Ascending aorta (tissue), 2 donors: ENCODE results near the gene C10orf95. TPM values are rescaled to one million over a fixed set of nuclear protein-coding genes. Genes with fewer than 3 reads are reported as not detected.

Experiments used
- DNase-seq, 2 donors: peaks; one replicate each; pipeline ENCODE4 v3.0.0-alpha.2; 2019; ENCODE audit warnings: low spot score in 2 of 2
- H3K27ac ChIP-seq, 2 donors: fragments of 200-600 bp; sonication (generic); one replicate each; pipeline ENCODE4 v1.5.1; 2016 to 2017; ENCODE audit warnings: mild to moderate bottlenecking in 1 of 2
- H3K27me3 ChIP-seq: fragments of 200-600 bp; sonication (generic); one replicate; pipeline ENCODE4 v1.5.1; 2017
- H3K36me3 ChIP-seq, 2 donors: fragments of 200-600 bp; sonication (generic); one replicate each; pipeline ENCODE4 v1.5.1; 2016
- H3K4me1 ChIP-seq, 2 donors: fragments of 200-600 bp; sonication (generic); one replicate each; pipeline ENCODE4 v1.5.1; 2016 to 2017; ENCODE audit warnings: mild to moderate bottlenecking in 1 of 2
- H3K4me3 ChIP-seq, 2 donors: fragments of 200-600 bp; sonication (generic); one replicate each; pipeline ENCODE4 v1.5.1; 2016 to 2017; ENCODE audit warnings: mild to moderate bottlenecking in 1 of 2
- H3K9me3 ChIP-seq, 2 donors: fragments of 200-600 bp; sonication (generic); one replicate each; pipeline ENCODE4 v1.5.1; 2016
- intact Hi-C: fragments of 100-400 bp; cut with DNase I; formaldehyde crosslinking; loops from one replicate; pipeline ENCODE4 v1.15.1; 2023
- total RNA-seq: library from RNA; depleted of rRNA; stranded (reverse); fragments of >200 nt; gene quantifications from one replicate; pipeline ENCODE4 v1.1.0, GENCODE V29; 2016
- TF ChIP-seq, protein P1 (sequence below), 3 experiments: fragments of 200-600 bp in 2 of 3; fragments of 450-650 bp in 1 of 3; sonication (generic) in 2 of 3; IDR thresholded peaks; one replicate each; pipeline ENCODE4 v1.5.1; 2016 to 2019; ENCODE audit warnings: antibody characterized with exemption in 3 of 3, mild to moderate bottlenecking in 1 of 3, moderate library complexity in 1 of 3

Gene C10orf95
- total RNA-seq, 1 donor from 2014 or later = not detected

DNA sequence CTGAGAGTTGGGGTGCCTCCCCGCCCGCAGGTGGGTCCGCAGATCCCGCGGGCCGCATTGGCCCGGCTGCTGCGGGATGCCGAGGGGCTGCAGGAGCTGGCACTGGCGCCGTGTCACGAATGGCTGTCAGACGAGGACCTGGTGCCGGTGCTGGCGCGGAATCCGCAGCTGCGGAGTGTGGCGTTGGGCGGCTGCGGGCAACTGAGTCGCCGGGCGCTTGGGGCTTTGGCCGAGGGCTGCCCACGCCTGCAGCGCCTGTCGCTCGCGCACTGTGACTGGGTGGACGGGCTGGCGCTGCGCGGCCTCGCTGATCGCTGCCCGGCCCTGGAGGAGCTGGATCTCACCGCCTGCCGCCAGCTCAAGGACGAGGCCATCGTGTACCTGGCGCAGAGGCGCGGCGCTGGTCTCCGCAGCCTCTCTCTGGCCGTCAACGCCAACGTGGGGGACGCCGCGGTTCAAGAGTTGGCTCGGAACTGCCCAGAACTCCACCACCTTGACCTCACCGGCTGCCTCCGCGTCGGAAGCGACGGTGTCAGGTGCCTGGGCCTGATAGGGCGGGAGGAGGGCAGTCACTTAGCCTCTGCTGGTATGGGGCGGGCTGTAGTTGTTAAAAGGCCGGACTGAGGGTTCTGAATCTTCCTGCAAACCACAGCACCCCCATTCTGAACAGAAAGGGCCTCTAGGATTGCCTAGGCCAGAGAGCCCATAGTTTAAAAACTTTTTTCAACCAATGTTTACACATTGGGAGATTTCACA, 29.4 kb downstream of the C10orf95 start:
- intact Hi-C loops = loop anchor here (1.0 kb wide), 2 partner anchors 10 to 28 kb away; partner anchors contain the start of gene CUEDC2

GRCh38 chr10:102421507-102421756, 29.9 kb downstream of the C10orf95 start:
- DNase-seq = no peak
- H3K27me3 ChIP-seq = peaks cover 13% of the 10 kb centered on the region
- intact Hi-C loops = loop anchor here (1.0 kb wide), 1 partner anchor 11 kb away; the partner anchor contains the start of gene CUEDC2
- peaks cover 11 to 15% of the 10 kb centered on the region in 2 donors for H3K36me3 ChIP-seq
- peaks cover 16 to 27% of the 10 kb centered on the region in 2 donors for H3K4me1 ChIP-seq
- TF ChIP-seq, protein P1, sequence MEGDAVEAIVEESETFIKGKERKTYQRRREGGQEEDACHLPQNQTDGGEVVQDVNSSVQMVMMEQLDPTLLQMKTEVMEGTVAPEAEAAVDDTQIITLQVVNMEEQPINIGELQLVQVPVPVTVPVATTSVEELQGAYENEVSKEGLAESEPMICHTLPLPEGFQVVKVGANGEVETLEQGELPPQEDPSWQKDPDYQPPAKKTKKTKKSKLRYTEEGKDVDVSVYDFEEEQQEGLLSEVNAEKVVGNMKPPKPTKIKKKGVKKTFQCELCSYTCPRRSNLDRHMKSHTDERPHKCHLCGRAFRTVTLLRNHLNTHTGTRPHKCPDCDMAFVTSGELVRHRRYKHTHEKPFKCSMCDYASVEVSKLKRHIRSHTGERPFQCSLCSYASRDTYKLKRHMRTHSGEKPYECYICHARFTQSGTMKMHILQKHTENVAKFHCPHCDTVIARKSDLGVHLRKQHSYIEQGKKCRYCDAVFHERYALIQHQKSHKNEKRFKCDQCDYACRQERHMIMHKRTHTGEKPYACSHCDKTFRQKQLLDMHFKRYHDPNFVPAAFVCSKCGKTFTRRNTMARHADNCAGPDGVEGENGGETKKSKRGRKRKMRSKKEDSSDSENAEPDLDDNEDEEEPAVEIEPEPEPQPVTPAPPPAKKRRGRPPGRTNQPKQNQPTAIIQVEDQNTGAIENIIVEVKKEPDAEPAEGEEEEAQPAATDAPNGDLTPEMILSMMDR (IDR thresholded peaks at IDR 0.05) = no peak
- peak overlapping the region; percentile 92 to 93 for H3K4me3 ChIP-seq
- no peaks in the 10 kb centered on the region for H3K9me3 ChIP-seq
- peak overlapping the region; percentile 85 to 86 for H3K27ac ChIP-seq

More for the DNA sequence above, 29.4 kb downstream of the C10orf95 start:
- peak overlapping the region; percentile 85 to 86 for H3K27ac ChIP-seq
- TF ChIP-seq, protein P1 (IDR thresholded peaks at IDR 0.05) = no peak
- peak overlapping the region; percentile 92 to 93 for H3K4me3 ChIP-seq
- peaks cover 11 to 15% of the 10 kb centered on the region in 2 donors for H3K36me3 ChIP-seq
- H3K4me1 ChIP-seq = peaks cover 16 to 27% of the 10 kb centered on the region in 2 donors
- DNase-seq = no peak
- H3K9me3 ChIP-seq = no peaks in the 10 kb centered on the region
- peaks cover 13% of the 10 kb centered on the region for H3K27me3 ChIP-seq

DNA sequence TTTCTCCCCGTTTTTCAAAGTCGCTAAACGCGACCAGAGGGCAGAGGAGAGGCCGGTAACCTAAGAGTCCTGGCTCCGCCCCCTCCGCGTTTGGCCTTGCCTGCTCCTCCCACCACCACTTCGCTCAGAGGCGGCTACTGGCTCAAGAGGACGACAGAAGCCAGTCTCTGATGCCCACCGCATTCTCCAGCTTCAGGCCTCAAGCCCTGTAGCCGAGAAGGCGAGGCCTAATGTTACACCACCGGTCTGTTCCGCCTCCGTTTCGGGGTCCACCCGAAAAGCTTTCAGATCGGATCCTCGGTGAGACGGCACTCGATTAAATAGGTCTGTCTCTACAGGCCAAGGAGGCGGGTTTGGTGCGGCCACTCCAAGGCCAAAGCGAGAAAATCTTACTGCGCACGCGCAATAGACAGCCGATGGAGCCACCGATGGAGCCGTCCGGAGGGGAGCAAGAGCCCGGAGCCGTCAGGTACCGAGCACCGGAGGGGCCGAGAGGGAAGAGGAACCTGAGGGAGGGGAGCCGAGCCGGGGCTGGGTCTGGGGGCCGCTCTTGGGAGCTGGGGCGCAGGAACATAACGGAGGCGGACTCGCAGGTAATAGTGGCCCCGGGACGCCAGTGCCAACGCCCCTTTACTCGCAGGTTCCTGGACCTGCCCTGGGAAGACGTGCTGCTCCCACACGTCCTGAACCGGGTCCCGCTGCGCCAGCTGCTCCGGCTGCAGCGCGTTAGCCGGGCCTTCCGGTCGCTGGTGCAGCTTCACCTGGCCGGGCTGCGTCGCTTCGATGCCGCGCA, 30.4 kb downstream of the C10orf95 start, which contains the start of gene FBXL15:
Gene FBXL15 (plus strand): TSS at position 123 of the 793 bp plus-strand sequence. CDS start 294 bp downstream, at position 417.
- peak within 1 kb of the TSS; percentile 85 to 86 for H3K27ac ChIP-seq
- peaks cover 13% of the 10 kb centered on the region for H3K27me3 ChIP-seq
- peak within 1 kb of the TSS; percentile 92 to 93 for H3K4me3 ChIP-seq
- peaks cover 11 to 15% of the 10 kb centered on the region in 2 donors for H3K36me3 ChIP-seq
- TF ChIP-seq, protein P1 (IDR thresholded peaks at IDR 0.05) = no peak
- DNase-seq = peak; percentile 85 to 99
- H3K4me1 ChIP-seq = peaks cover 16 to 27% of the 10 kb centered on the region in 2 donors
- intact Hi-C loops = loop anchor here (1.0 kb wide), 3 partner anchors 11 to 269 kb away; partner anchors contain the start of genes CUEDC2 and NOLC1
- H3K9me3 ChIP-seq = no peaks in the 10 kb centered on the region

DNA sequence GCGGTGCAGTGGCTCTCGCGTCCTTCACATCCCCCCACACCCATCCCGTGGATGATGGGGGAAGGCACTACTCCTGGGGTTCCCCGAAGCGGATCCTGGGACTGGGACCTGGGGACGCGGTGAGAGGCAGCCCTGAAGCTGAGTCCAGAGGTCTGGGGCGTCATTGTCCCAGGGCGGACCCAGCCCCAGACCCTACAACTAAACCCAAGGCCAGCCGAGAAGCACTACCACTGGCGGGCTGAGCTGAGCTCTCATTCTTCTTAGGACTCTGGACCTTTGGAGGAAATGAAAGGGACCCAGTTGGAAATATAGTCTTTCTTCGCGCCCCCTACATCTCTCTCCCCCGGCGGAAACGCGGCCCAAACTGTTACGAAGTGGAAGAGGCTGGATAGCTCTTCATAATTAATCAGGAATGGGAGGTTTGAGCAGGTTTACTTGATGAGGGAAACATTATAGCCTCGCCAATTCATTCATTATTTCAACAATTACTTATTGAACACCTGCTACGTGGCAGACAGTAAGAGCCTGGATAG, 31.1 kb downstream of the C10orf95 start:
- peak overlapping the region; percentile 85 to 86 for H3K27ac ChIP-seq
- peaks cover 16 to 27% of the 10 kb centered on the region in 2 donors for H3K4me1 ChIP-seq
- peak overlapping the region; percentile 92 to 93 for H3K4me3 ChIP-seq
- TF ChIP-seq, protein P1 (IDR thresholded peaks at IDR 0.05) = no peak
- DNase-seq = no peak
- peaks cover 11 to 15% of the 10 kb centered on the region in 2 donors for H3K36me3 ChIP-seq
- intact Hi-C loops = loop anchor here (1.0 kb wide), 2 partner anchors 21 to 268 kb away; partner anchors contain the start of gene NOLC1
- peaks cover 13% of the 10 kb centered on the region for H3K27me3 ChIP-seq
- no peaks in the 10 kb centered on the region for H3K9me3 ChIP-seq
